Activated CD4-positive, alpha-beta T cell treated with anti-CD3 and anti-CD28 coated beads for 36 hours (primary cell): Measurements from ENCODE around the gene SERINC3. TPM values are rescaled to one million over a fixed set of nuclear protein-coding genes. Genes with fewer than 3 reads are reported as not detected.

ENCODE experiments used
- ATAC-seq: fragments of 200-7000 bp; cut with Tn5 transposase; one replicate; pipeline ENCODE4 v1.10.0; 2021; ENCODE audit warnings: mild to moderate bottlenecking, moderate library complexity
- CTCF ChIA-PET: fragments of 350-600 bp; sonication (Branson Sonifier 250); formaldehyde crosslinking; loops from one replicate; lab custom pipeline; 2021; ENCODE audit warnings: antibody characterized with exemption; lab: Charles Lee
- POLR2A ChIA-PET: fragments of 350-600 bp; sonication (Branson Sonifier 250); formaldehyde crosslinking; loops from one replicate; lab custom pipeline; 2021; ENCODE audit warnings: antibody characterized with exemption, inconsistent platforms; lab: Charles Lee
- DNase-seq: peaks from one replicate; pipeline ENCODE4 v3.0.0-alpha.2; 2020
- H3K27ac Mint-ChIP-seq: one replicate; pipeline ENCODE4 v1.8.0; 2021; ENCODE audit warnings: mixed read lengths
- H3K27me3 Mint-ChIP-seq: one replicate; pipeline ENCODE4 v1.8.0; 2021; ENCODE audit warnings: mixed read lengths
- H3K36me3 Mint-ChIP-seq: one replicate; pipeline ENCODE4 v1.8.0; 2021; ENCODE audit warnings: low read depth, mixed read lengths
- H3K4me1 Mint-ChIP-seq: one replicate; pipeline ENCODE4 v1.8.0; 2021; ENCODE audit warnings: mixed read lengths
- H3K4me3 Mint-ChIP-seq: one replicate; pipeline ENCODE4 v1.8.0; 2021; ENCODE audit warnings: mild to moderate bottlenecking, moderate library complexity, mixed read lengths
- H3K9me3 Mint-ChIP-seq: one replicate; pipeline ENCODE4 v1.8.0; 2021; ENCODE audit warnings: low read depth, mixed read lengths
- intact Hi-C, 2 experiments: fragments of 100-400 bp; cut with DNase I in 1 of 2; cut with micrococcal nuclease in 1 of 2; formaldehyde crosslinking; loops; one replicate each; pipeline versions ENCODE4 v1.14.2 to v1.15.1; 2022 to 2024; cut with DNase I, micrococcal nuclease
- total RNA-seq, 2 experiments: library from RNA; stranded (reverse); gene quantifications; one replicate each; pipeline ENCODE4 v1.2.3, GENCODE V29; 2021

Gene SERINC3
- total RNA-seq, 2 experiments from 2014 or later, result 51.9 to 58.5 TPM

DNA sequence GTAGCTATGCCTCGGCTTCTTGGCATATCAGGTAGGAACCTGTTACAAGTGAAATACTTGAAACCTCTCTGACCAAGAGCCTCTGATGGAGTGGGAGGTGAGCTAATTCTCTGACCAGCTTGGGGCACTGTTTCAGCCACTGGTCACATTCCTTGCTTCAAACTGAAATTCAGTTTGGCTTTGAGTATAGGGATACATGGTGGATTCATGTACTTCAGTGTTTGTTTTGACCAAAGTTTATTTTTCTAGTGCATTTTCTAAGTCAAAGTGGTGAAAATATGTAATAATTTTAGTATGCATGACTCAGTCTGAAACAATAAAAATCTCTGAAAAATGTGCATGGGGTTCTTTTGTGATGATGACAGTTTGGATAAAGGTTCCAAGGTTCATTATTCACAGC, 27.6 kb downstream of the SERINC3 start:
- peaks cover 59% of the 10 kb centered on the region for H3K4me1 Mint-ChIP-seq
- no peak overlapping the region for H3K4me3 Mint-ChIP-seq
- POLR2A ChIA-PET, result no interaction called here
- H3K9me3 Mint-ChIP-seq, result no peaks in the 10 kb centered on the region
- H3K27me3 Mint-ChIP-seq, result no peaks in the 10 kb centered on the region
- ATAC-seq (no peak), DNase-seq (no peak)
- peak overlapping the region; percentile 78 for H3K27ac Mint-ChIP-seq
- intact Hi-C loops, result loop anchor here in 1 of 2 experiments (10.0 kb wide), 3 partner anchors 481 to 1261 kb away; no protein-coding TSS in a partner anchor
- CTCF ChIA-PET, result interaction anchor here (0.9 to 1.8 kb wide), 2 partner anchors 20 to 27 kb away, joined by 3 to 5 read pairs; partner anchors contain the start of gene SERINC3
- H3K36me3 Mint-ChIP-seq, result peaks cover 62% of the 10 kb centered on the region

DNA sequence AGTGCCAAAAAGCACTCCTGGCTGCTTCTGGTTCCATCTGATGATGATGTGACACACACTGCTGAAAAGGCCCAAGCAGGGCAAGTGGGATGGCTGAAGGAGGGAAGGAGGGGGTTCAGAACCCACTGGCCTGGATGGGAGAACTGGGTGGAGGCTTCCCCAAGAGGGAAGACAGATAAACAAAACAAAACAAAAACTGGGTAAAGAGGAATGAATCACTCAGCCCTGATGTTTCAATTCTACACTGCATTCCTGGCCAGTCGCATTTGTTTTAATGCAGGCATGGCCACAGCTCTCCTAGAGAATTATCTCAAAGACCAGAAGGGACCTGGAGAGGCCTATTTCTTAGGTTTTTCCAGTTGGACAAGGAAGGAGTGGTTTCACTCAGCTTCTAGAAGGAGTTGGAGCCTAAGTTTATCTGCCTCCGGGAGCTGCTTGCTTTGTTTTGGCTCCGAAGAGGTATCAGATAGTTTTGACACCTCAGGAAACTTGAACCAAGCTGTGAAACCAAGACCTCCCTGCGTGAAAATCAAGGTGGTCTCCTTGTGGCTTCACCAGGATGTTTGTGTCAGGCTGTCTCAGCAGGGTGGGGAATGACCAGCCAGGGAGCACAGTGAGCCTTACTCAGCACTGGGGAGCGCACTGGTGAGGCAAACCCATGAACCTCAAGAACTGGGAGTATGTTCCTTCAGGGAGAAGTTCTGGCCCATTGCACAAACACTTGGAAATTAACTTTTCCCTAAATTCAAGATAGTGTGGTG, 30.1 kb downstream of the SERINC3 start:
- no peak for DNase-seq
- POLR2A ChIA-PET, result no interaction called here
- no peak for ATAC-seq
- CTCF ChIA-PET, result interaction anchor here (1.1 to 1.5 kb wide), 3 partner anchors 16 to 255 kb away, joined by 3 to 4 read pairs (median 3); partner anchors contain the start of gene TTPAL
- Mint-ChIP-seq H3K4me1 (peaks cover 47% of the 10 kb centered on the region), H3K36me3 (peaks cover 57% of the 10 kb centered on the region), H3K27me3 (no peaks in the 10 kb centered on the region), H3K9me3 (no peaks in the 10 kb centered on the region), H3K4me3 (no peak overlapping the region), H3K27ac (peak overlapping the region; percentile 48)
- intact Hi-C loops, result loop anchor here in 1 of 2 experiments (10.0 kb wide), 3 partner anchors 483 to 1263 kb away; no protein-coding TSS in a partner anchor

DNA sequence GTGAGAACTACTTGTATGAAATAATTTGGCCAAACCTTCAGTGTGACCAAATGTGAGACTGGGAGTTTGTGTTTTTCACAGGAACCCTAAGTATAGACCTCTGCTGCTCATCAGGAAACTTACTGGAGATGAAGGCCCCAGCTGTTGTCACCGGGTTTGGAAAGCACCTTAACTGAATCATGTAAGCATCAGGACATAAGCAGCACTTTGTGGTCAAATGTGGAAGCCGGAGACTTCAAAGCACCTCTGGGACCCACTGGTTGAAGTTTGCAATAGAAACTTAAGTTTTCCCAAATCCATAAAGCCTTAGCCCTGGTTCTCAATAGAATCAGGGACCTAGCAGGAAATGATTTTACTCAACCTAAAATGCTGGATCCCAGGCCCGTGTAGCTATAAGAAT, 31.9 kb downstream of the SERINC3 start:
- Mint-ChIP-seq H3K27ac (peak overlapping the region; percentile 80), H3K9me3 (no peaks in the 10 kb centered on the region)
- peak; percentile 52 for ATAC-seq

DNA sequence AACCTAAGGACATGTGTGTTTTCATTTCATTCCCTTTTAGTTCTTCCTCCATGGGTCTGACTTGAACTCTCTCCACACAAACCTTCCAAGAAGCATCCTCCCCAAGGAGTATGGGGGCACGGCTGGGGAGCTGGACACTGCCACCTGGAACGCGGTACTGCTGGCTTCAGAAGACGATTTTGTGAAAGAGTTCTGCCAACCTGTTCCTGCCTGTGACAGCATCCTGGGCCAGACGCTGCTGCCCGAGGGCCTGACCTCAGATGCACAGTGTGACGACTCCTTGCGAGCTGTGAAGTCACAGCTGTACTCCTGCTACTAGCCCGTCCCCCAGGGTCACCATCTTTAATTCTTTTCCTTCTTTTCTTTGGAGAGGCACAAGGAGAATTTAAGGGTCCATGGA, 32.6 kb downstream of the SERINC3 start:
- H3K27me3 Mint-ChIP-seq, result no peaks in the 10 kb centered on the region
- intact Hi-C loops, result no loop called here
- H3K36me3 Mint-ChIP-seq, result peaks cover 50% of the 10 kb centered on the region
- POLR2A ChIA-PET, result no interaction called here
- ATAC-seq (no peak), DNase-seq (no peak)
- no peak overlapping the region for H3K4me3 Mint-ChIP-seq
- peaks cover 24% of the 10 kb centered on the region for H3K4me1 Mint-ChIP-seq
- CTCF ChIA-PET, result no interaction called here
- H3K27ac Mint-ChIP-seq, result peak overlapping the region; percentile 7
- no peaks in the 10 kb centered on the region for H3K9me3 Mint-ChIP-seq

More for the DNA sequence above, 31.9 kb downstream of the SERINC3 start:
- no peak overlapping the region for H3K4me3 Mint-ChIP-seq
- intact Hi-C loops, result loop anchor here in 1 of 2 experiments (10.0 kb wide), 3 partner anchors 485 to 1265 kb away; no protein-coding TSS in a partner anchor
- POLR2A ChIA-PET, result interaction anchor here (0.6 kb wide), 1 partner anchor 134 kb away, joined by 3 read pairs; no protein-coding TSS in a partner anchor
- H3K4me1 Mint-ChIP-seq, result peaks cover 31% of the 10 kb centered on the region
- no peaks in the 10 kb centered on the region for H3K27me3 Mint-ChIP-seq
- H3K36me3 Mint-ChIP-seq, result peaks cover 55% of the 10 kb centered on the region
- peak; percentile 34 for DNase-seq
- CTCF ChIA-PET, result interaction anchor here (1.4 kb wide), 1 partner anchor 14 kb away, joined by 3 read pairs; the partner anchor contains the start of gene TTPAL

DNA sequence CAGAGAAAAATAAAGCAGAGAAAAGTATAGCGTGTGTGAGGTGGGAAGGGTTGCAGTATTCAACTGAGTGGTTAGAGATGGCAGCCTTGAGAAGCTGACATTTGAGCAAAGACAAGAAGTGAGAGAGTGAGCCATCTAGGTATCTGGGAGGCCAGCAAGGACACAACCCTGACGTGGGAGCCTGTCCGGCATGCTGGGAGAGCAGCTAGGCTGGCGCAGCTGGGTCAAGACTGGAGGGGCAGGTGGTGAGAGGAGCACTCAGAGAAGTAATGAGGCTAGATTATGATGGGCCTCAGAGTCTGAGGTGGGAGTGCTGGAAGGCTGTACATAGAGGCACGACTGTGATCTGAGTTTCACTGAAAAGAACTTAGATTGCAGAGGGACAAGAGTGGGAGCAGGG, 33.3 kb downstream of the SERINC3 start:
- no peak for DNase-seq
- Mint-ChIP-seq H3K27me3 (no peaks in the 10 kb centered on the region), H3K4me1 (peaks cover 21% of the 10 kb centered on the region), H3K9me3 (no peaks in the 10 kb centered on the region), H3K36me3 (peaks cover 52% of the 10 kb centered on the region), H3K4me3 (no peak overlapping the region), H3K27ac (peak overlapping the region; percentile 48)
- CTCF ChIA-PET, result interaction anchor here (1.0 kb wide), 1 partner anchor 104 kb away, joined by 3 read pairs; no protein-coding TSS in a partner anchor
- ATAC-seq, result no peak
- intact Hi-C loops, result no loop called here
- POLR2A ChIA-PET, result no interaction called here

GRCh38 chr20:44485830-44486198, 36.1 kb downstream of the SERINC3 start:
- Mint-ChIP-seq H3K36me3 (peaks cover 63% of the 10 kb centered on the region), H3K4me1 (peaks cover 15% of the 10 kb centered on the region), H3K27ac (no peak overlapping the region), H3K9me3 (no peaks in the 10 kb centered on the region), H3K4me3 (no peak overlapping the region), H3K27me3 (no peaks in the 10 kb centered on the region)
- no peak for DNase-seq
- CTCF ChIA-PET, result no interaction called here
- intact Hi-C loops, result no loop called here
- no peak for ATAC-seq
- POLR2A ChIA-PET, result interaction anchor here (0.6 kb wide), 1 partner anchor 161 kb away, joined by 4 read pairs; no protein-coding TSS in a partner anchor

DNA sequence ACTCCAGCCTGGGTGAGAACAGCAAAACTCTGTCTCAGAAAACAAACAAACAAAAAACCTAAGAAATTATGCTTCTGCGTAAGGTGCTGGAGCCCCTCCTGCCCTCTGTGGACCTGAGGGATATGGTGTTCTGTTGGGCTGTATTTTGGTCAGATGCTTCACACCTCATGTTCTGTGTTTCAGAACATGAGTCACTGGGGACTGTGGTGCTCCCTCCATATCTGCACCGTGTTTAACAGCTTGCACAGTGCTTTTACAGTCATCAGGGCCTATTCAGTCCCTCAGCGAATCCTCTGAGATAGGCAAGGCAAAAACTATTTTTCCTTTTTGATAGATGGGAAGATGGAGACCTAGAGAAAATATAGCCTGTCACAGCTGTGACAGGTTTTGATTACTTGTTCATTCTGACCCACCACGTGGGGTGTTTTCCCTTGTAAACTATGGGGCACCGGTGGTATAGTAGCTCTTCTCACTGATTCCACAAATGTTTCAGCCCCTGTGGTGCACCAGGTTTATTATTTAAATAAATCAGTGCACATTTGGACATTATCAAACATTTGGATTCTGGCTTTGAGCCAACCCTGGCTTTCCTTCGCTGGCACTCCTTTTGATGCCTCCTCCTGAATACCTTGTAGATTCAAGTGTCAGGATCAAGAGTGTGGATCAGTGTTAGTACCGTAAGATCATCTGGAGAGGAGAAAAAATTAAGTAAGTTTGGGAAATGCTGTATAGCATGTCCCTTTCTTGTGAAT, 36.6 kb downstream of the SERINC3 start:
- ChIA-PET CTCF (no interaction called here), POLR2A (interaction anchor here (0.6 kb wide), 1 partner anchor 161 kb away, joined by 4 read pairs; no protein-coding TSS in a partner anchor)
- peaks cover 66% of the 10 kb centered on the region for H3K36me3 Mint-ChIP-seq
- intact Hi-C loops, result no loop called here
- peak overlapping the region; percentile 59 for H3K27ac Mint-ChIP-seq
- peak; percentile 80 for ATAC-seq
- peaks cover 12% of the 10 kb centered on the region for H3K4me1 Mint-ChIP-seq
- DNase-seq, result no peak
- no peaks in the 10 kb centered on the region for H3K9me3 Mint-ChIP-seq
- H3K4me3 Mint-ChIP-seq, result no peak overlapping the region
- H3K27me3 Mint-ChIP-seq, result no peaks in the 10 kb centered on the region

DNA sequence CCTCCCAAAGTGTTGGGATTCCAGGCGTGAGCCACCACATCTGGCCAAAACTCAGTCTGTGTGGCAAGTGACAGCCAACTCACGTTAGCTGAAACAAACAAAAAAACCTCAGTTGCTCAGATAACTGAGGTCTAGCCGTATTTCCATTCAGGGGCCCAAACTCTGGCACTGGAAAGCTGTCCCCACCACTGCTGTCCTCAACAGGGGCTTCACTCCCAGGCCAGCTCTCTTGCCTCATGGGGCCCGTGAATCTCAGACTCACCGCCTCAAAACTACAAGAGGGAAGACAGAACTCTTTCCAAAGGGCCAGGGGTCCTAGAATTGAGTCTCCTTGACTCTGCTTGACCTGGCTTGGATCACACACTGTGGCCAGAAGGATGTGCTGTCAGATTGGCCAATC, 38.8 kb downstream of the SERINC3 start:
- H3K4me1 Mint-ChIP-seq, result peaks cover 5% of the 10 kb centered on the region
- no peaks in the 10 kb centered on the region for H3K27me3 Mint-ChIP-seq
- ChIA-PET CTCF (interaction anchor here (1.4 kb wide), 1 partner anchor 24 kb away, joined by 4 read pairs; no protein-coding TSS in a partner anchor), POLR2A (no interaction called here)
- ATAC-seq (no peak), DNase-seq (no peak)
- peaks cover 47% of the 10 kb centered on the region for H3K36me3 Mint-ChIP-seq
- H3K4me3 Mint-ChIP-seq, result no peak overlapping the region
- H3K27ac Mint-ChIP-seq, result no peak overlapping the region
- intact Hi-C loops, result no loop called here
- no peaks in the 10 kb centered on the region for H3K9me3 Mint-ChIP-seq

DNA sequence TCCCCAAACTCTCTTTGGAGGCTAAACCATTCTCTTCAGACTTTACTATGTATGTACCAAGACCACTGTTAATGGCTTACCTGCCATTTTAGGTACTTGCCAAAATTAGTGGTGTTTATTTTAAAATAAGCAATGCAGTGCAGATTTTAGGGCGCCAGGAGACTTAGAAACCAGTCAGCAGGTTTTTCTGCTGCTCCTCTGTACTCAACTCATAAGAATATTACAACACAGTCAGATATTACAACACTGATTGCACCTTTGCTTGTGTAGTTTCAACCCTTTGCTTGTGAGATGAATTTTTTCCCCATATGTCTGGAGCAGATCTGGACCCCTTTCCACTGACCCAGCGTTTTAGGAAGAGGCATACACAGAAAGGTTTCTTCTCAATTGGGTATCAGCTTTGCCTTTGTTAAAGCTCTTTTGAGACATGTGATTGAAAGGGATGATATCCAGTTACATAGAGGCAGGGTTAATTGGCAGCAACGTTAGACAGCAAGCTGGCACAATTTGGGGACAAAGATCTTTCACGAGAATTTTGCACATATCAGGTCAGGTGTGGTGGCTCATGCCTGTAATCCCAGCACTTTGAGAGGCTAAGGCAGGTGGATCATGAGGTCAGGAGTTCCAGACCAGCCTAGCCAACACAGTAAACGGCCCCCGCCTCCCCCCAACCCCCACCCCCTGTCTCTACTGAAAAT, 40.0 kb downstream of the SERINC3 start:
- Mint-ChIP-seq H3K4me1 (peaks cover 10% of the 10 kb centered on the region), H3K36me3 (peaks cover 46% of the 10 kb centered on the region), H3K9me3 (no peaks in the 10 kb centered on the region), H3K4me3 (no peak overlapping the region), H3K27me3 (no peaks in the 10 kb centered on the region), H3K27ac (peak overlapping the region; percentile 12)
- intact Hi-C loops, result no loop called here
- POLR2A ChIA-PET, result no interaction called here
- CTCF ChIA-PET, result no interaction called here
- ATAC-seq, result no peak
- DNase-seq, result no peak

DNA sequence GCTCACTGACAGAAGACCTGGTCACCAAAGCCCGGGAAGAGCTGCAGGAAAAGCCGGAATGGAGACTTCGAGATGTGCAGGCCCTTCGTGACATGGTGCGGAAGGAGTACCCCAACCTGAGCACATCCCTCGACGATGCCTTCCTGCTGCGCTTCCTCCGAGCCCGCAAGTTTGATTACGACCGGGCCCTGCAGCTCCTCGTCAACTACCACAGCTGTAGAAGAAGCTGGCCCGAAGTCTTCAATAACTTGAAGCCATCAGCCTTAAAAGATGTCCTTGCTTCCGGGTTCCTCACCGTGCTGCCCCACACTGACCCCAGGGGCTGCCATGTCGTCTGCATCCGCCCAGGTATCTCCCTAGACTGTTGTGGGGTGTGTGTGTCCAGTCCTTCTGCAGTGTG, 41.8 kb downstream of the SERINC3 start:
- Mint-ChIP-seq H3K4me3 (no peak overlapping the region), H3K36me3 (peaks cover 34% of the 10 kb centered on the region), H3K4me1 (peaks cover 19% of the 10 kb centered on the region), H3K27ac (no peak overlapping the region), H3K27me3 (no peaks in the 10 kb centered on the region), H3K9me3 (no peaks in the 10 kb centered on the region)
- DNase-seq (no peak), ATAC-seq (no peak)
- CTCF ChIA-PET, result interaction anchor here (1.1 kb wide), 1 partner anchor 91 kb away, joined by 3 read pairs; no protein-coding TSS in a partner anchor
- POLR2A ChIA-PET, result no interaction called here
- intact Hi-C loops, result no loop called here

- intact Hi-C loops, result loop anchor here (5.0 kb wide), 3 partner anchors 133 to 262 kb away; no protein-coding TSS in a partner anchor
- ChIA-PET POLR2A (no interaction called here), CTCF (interaction anchor here (1.1 kb wide), 1 partner anchor 91 kb away, joined by 3 read pairs; no protein-coding TSS in a partner anchor)
- DNase-seq (no peak), ATAC-seq (no peak)
- no peak overlapping the region for H3K27ac Mint-ChIP-seq
- no peaks in the 10 kb centered on the region for H3K9me3 Mint-ChIP-seq
- H3K4me3 Mint-ChIP-seq, result no peak overlapping the region
- H3K27me3 Mint-ChIP-seq, result no peaks in the 10 kb centered on the region
- H3K4me1 Mint-ChIP-seq, result peaks cover 22% of the 10 kb centered on the region
- peaks cover 31% of the 10 kb centered on the region for H3K36me3 Mint-ChIP-seq
Measured at GRCh38 chr20:44479643-44480042, 42.2 kb downstream of the SERINC3 start.
